Calu3 (cell line): Measurements from ENCODE around the gene BMAL1. TPM values are rescaled to one million over a fixed set of nuclear protein-coding genes. Genes with fewer than 3 reads are reported as not detected.
A peak's percentile ranks its signal among the peaks of the same experiment; 100 is the strongest.

Source experiments
- BruUV-seq: library from RNA; stranded (reverse); fragments of 400-500 nt; replicated peaks from 2 replicates; lab custom pipeline; 2021; lab: Mats Ljungman, UMichigan
- CTCF ChIA-PET: fragments of 300-600 bp; sonication (Branson Sonifier 250); formaldehyde crosslinking; loops from one replicate; lab custom pipeline; 2022; ENCODE audit warnings: antibody characterized with exemption; lab: Charles Lee
- DNase-seq: peaks from one replicate; pipeline ENCODE4 v3.0.0; 2022
- H3K27ac Mint-ChIP-seq: one replicate; pipeline ENCODE4 v1.8.0; 2022; ENCODE audit warnings: mixed read lengths; ENCODE audit not compliant: unreplicated experiment
- H3K27me3 Mint-ChIP-seq: one replicate; pipeline ENCODE4 v1.8.0; 2022; ENCODE audit warnings: mixed read lengths; ENCODE audit not compliant: unreplicated experiment
- H3K36me3 Mint-ChIP-seq: one replicate; pipeline ENCODE4 v1.8.0; 2022; ENCODE audit warnings: mild to moderate bottlenecking, moderate library complexity, mixed read lengths; ENCODE audit not compliant: insufficient read depth, unreplicated experiment
- H3K4me1 Mint-ChIP-seq: one replicate; pipeline ENCODE4 v1.8.0; 2022; ENCODE audit warnings: mild to moderate bottlenecking, low read depth, mixed read lengths; ENCODE audit not compliant: unreplicated experiment
- H3K4me3 Mint-ChIP-seq: one replicate; pipeline ENCODE4 v1.8.0; 2022; ENCODE audit warnings: mild to moderate bottlenecking, low read depth, moderate library complexity, mixed read lengths; ENCODE audit not compliant: unreplicated experiment
- H3K9me3 Mint-ChIP-seq: one replicate; pipeline ENCODE4 v1.8.0; 2022; ENCODE audit warnings: low read depth, mixed read lengths; ENCODE audit not compliant: unreplicated experiment
- CTCF ChIP-seq: fragments of 200-600 bp; IDR thresholded peaks from one replicate; pipeline ENCODE4 v1.8.0; 2022; ENCODE audit warnings: antibody characterized with exemption; ENCODE audit not compliant: unreplicated experiment
- intact Hi-C: fragments of 100-400 bp; cut with micrococcal nuclease; formaldehyde crosslinking; loops from one replicate; pipeline ENCODE4 v1.10.0; 2022; ENCODE audit not compliant: unreplicated experiment
- total RNA-seq: library from RNA; stranded (reverse); gene quantifications from 2 replicates; pipeline ENCODE4 v1.2.3, GENCODE V29; 2022

The BMAL1 gene
- total RNA-seq, 1 experiment from 2014 or later = 10.3 TPM

- BruUV-seq = no TSS peak
- Mint-ChIP-seq H3K4me1 (peaks cover 30% of the 10 kb centered on the region), H3K4me3 (no peak overlapping the region), H3K36me3 (no peaks in the 10 kb centered on the region), H3K9me3 (no peaks in the 10 kb centered on the region), H3K27me3 (peaks cover 32% of the 10 kb centered on the region), H3K27ac (no peak overlapping the region)
- CTCF ChIA-PET = interaction anchor here (0.6 to 1.1 kb wide), 2 partner anchors 54 to 1171 kb away, joined by 4 read pairs; no protein-coding TSS in a partner anchor
- intact Hi-C loops = no loop called here
- TF ChIP-seq CTCF = no peak
- DNase-seq = peak; percentile 31
Observed at GRCh38 chr11:13261591-13262061, 16.0 kb upstream of the BMAL1 start.

DNA sequence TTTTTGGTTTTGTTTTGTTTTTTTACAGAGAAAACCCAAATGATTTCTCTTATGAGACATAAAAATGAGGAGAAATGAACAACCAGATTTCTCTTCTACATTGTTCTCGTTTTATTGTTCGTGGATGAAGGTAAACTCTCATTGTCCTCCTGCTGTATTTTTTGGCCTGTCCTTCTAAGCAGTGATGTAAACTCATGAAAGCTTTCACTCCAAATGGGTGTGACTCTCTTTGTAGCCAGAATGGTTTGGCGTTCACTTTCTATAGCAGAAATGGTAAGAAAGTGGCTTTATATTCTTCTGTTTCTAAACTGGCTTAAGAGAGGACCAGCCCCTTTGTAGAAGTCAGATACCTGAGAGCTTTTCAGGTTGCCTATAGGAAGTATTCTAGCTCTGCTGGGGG is 15.5 kb upstream of the BMAL1 start:
- peaks cover 32% of the 10 kb centered on the region for H3K27me3 Mint-ChIP-seq
- H3K9me3 Mint-ChIP-seq = no peaks in the 10 kb centered on the region
- H3K27ac Mint-ChIP-seq = no peak overlapping the region
- CTCF ChIA-PET = interaction anchor here (0.6 to 1.1 kb wide), 2 partner anchors 54 to 1171 kb away, joined by 4 read pairs; no protein-coding TSS in a partner anchor
- H3K36me3 Mint-ChIP-seq = no peaks in the 10 kb centered on the region
- TF ChIP-seq CTCF = no peak
- H3K4me1 Mint-ChIP-seq = peaks cover 30% of the 10 kb centered on the region
- no peak overlapping the region for H3K4me3 Mint-ChIP-seq
- DNase-seq = no peak
- no TSS peak for BruUV-seq
- intact Hi-C loops = no loop called here

- Mint-ChIP-seq H3K27ac (no peak overlapping the region), H3K4me1 (peaks cover 9% of the 10 kb centered on the region), H3K36me3 (no peaks in the 10 kb centered on the region), H3K9me3 (no peaks in the 10 kb centered on the region), H3K27me3 (peaks cover 62% of the 10 kb centered on the region), H3K4me3 (no peak overlapping the region)
- CTCF ChIA-PET = no interaction called here
- TF ChIP-seq CTCF = no peak
- intact Hi-C loops = no loop called here
- no peak for DNase-seq
- no TSS peak for BruUV-seq
Observed at GRCh38 chr11:13268791-13269190, 8.8 kb upstream of the BMAL1 start.

- H3K4me1 Mint-ChIP-seq = peaks cover 9% of the 10 kb centered on the region
- no peak overlapping the region for H3K27ac Mint-ChIP-seq
- H3K9me3 Mint-ChIP-seq = no peaks in the 10 kb centered on the region
- intact Hi-C loops = loop anchor here (2.0 kb wide), 1 partner anchor 19 kb away; no protein-coding TSS in a partner anchor
- no peaks in the 10 kb centered on the region for H3K36me3 Mint-ChIP-seq
- BruUV-seq = no TSS peak
- CTCF ChIA-PET = no interaction called here
- no peak for DNase-seq
- TF ChIP-seq CTCF = no peak
- H3K4me3 Mint-ChIP-seq = no peak overlapping the region
- peaks cover 63% of the 10 kb centered on the region for H3K27me3 Mint-ChIP-seq
Observed at GRCh38 chr11:13269775-13270174, 7.8 kb upstream of the BMAL1 start.
